ENCODE results near the gene PGLYRP3. TPM values are rescaled to one million over a fixed set of nuclear protein-coding genes. Genes with fewer than 3 reads are reported as not detected.

The PGLYRP3 gene
- total RNA-seq, 1 donor from 2014 or later = not detected

GRCh38 chr1:153345187-153346076, 32.7 kb upstream of the PGLYRP3 start:
- DNase-seq = no peak
- Histone ChIP-seq H3K4me3 (no peak overlapping the region), H3K27ac (no peak overlapping the region), H3K4me1 (peaks cover 9% of the 10 kb centered on the region), H3K36me3 (no peaks in the 10 kb centered on the region), H3K9me3 (no peaks in the 10 kb centered on the region), H3K27me3 (peaks cover 21% of the 10 kb centered on the region)
- intact Hi-C loops (cut with DNase I) = no loop called here
- no peak for TF ChIP-seq CTCF (IDR thresholded peaks at IDR 0.05)
- ATAC-seq = no peak

- Histone ChIP-seq H3K9me3 (no peaks in the 10 kb centered on the region), H3K36me3 (no peaks in the 10 kb centered on the region), H3K4me1 (peaks cover 9% of the 10 kb centered on the region), H3K4me3 (no peak overlapping the region), H3K27me3 (peaks cover 15% of the 10 kb centered on the region), H3K27ac (no peak overlapping the region)
- no peak for DNase-seq
- no peak for TF ChIP-seq CTCF (IDR thresholded peaks at IDR 0.05)
- intact Hi-C loops (cut with DNase I) = no loop called here
- peak; percentile 84 for ATAC-seq
Observed at GRCh38 chr1:153344718-153345025, 31.9 kb upstream of the PGLYRP3 start.

- DNase-seq (no peak), ATAC-seq (peak; percentile 5)
- TF ChIP-seq CTCF (IDR thresholded peaks at IDR 0.05) = no peak
- H3K36me3 ChIP-seq = no peaks in the 10 kb centered on the region
- H3K27ac ChIP-seq = no peak overlapping the region
- H3K4me1 ChIP-seq = peaks cover 9% of the 10 kb centered on the region
- H3K4me3 ChIP-seq = no peak overlapping the region
- H3K9me3 ChIP-seq = no peaks in the 10 kb centered on the region
- intact Hi-C loops (cut with DNase I) = no loop called here
- peaks cover 14% of the 10 kb centered on the region for H3K27me3 ChIP-seq
Observed at GRCh38 chr1:153343811-153344717, 31.3 kb upstream of the PGLYRP3 start.

GRCh38 chr1:153343040-153343681, 30.4 kb upstream of the PGLYRP3 start:
- H3K27me3 ChIP-seq = peaks cover 12% of the 10 kb centered on the region
- no peaks in the 10 kb centered on the region for H3K36me3 ChIP-seq
- TF ChIP-seq CTCF (IDR thresholded peaks at IDR 0.05) = no peak
- peaks cover 9% of the 10 kb centered on the region for H3K4me1 ChIP-seq
- no peak overlapping the region for H3K4me3 ChIP-seq
- intact Hi-C loops (cut with DNase I) = no loop called here
- ATAC-seq = no peak
- DNase-seq = no peak
- no peaks in the 10 kb centered on the region for H3K9me3 ChIP-seq
- H3K27ac ChIP-seq = no peak overlapping the region

GRCh38 chr1:153342178-153342577, 29.4 kb upstream of the PGLYRP3 start:
- intact Hi-C loops (cut with DNase I) = no loop called here
- Histone ChIP-seq H3K27me3 (peaks cover 6% of the 10 kb centered on the region), H3K4me1 (peaks cover 9% of the 10 kb centered on the region), H3K9me3 (no peaks in the 10 kb centered on the region), H3K36me3 (no peaks in the 10 kb centered on the region), H3K4me3 (no peak overlapping the region), H3K27ac (no peak overlapping the region)
- ATAC-seq (no peak), DNase-seq (no peak)
- no peak for TF ChIP-seq CTCF (IDR thresholded peaks at IDR 0.05)
